HepG2 (cell line): ENCODE measurements around the gene TKTL1. TPM values are rescaled to one million over a fixed set of nuclear protein-coding genes. Genes with fewer than 3 reads are reported as not detected.
A peak's percentile ranks its signal among the peaks of the same experiment; 100 is the strongest.

Experiments used
- CSRNP2 ChIP-seq: sonication (generic); formaldehyde crosslinking; conservative IDR thresholded peaks from 2 replicates; pipeline ENCODE4 v1.8.0; 2022; ENCODE audit warnings: low read depth, missing genetic modification reagents
- HDAC6 ChIP-seq: fragments of 200-600 bp; sonication (generic); IDR thresholded peaks from 2 replicates; pipeline ENCODE4 v1.7.0; 2017; ENCODE audit warnings: mild to moderate bottlenecking, antibody characterized with exemption, low read length, low read depth
- NCOR1 ChIP-seq: fragments of 200-600 bp; sonication (generic); IDR thresholded peaks from 2 replicates; pipeline ENCODE4 v1.7.0; 2017; ENCODE audit warnings: antibody characterized with exemption, low read length, borderline replicate concordance
- NFIB ChIP-seq: sonication (generic); formaldehyde crosslinking; IDR thresholded peaks from 2 replicates; pipeline ENCODE4 v1.9.0; 2021; ENCODE audit warnings: missing genetic modification reagents, mild to moderate bottlenecking, borderline replicate concordance
- NR2C2 ChIP-seq: sonication (generic); formaldehyde crosslinking; IDR thresholded peaks from 2 replicates; pipeline ENCODE4 v1.4.0; 2020; ENCODE audit warnings: missing genetic modification reagents, mild to moderate bottlenecking, moderate library complexity, borderline replicate concordance
- NR2F1 ChIP-seq, 2 experiments: fragments of 450-650 bp in 1 of 2; formaldehyde crosslinking in 1 of 2; IDR thresholded peaks; 2 replicates each; pipeline versions ENCODE4 v1.5.0 to v1.6.1; 2016 to 2020; ENCODE audit warnings: mild to moderate bottlenecking in 1 of 2, missing compliant biosample characterization in 1 of 2, missing genetic modification reagents in 1 of 2, moderate library complexity in 1 of 2
- SAP130 ChIP-seq: IDR thresholded peaks from 2 replicates; pipeline ENCODE4 v1.6.1; 2016; ENCODE audit warnings: low read depth
- SNAPC4 ChIP-seq: sonication (generic); formaldehyde crosslinking; IDR thresholded peaks from 2 replicates; pipeline ENCODE4 v1.4.0; 2020; ENCODE audit warnings: mild to moderate bottlenecking, missing genetic modification reagents
- SRY ChIP-seq: sonication (generic); formaldehyde crosslinking; IDR thresholded peaks from 2 replicates; pipeline ENCODE4 v1.8.0; 2022; ENCODE audit warnings: mild to moderate bottlenecking, missing genetic modification reagents
- TEAD2 ChIP-seq: sonication (generic); formaldehyde crosslinking; IDR thresholded peaks from 2 replicates; pipeline ENCODE4 v1.9.0; 2021; ENCODE audit warnings: missing genetic modification reagents
- ZBED4 ChIP-seq: sonication (generic); formaldehyde crosslinking; IDR thresholded peaks from 2 replicates; pipeline ENCODE4 v1.4.0; 2020; ENCODE audit warnings: missing genetic modification reagents, borderline replicate concordance
- ZBTB46 ChIP-seq: sonication (generic); formaldehyde crosslinking; IDR thresholded peaks from 2 replicates; pipeline ENCODE4 v1.4.0; 2020; ENCODE audit warnings: mild to moderate bottlenecking, missing genetic modification reagents, borderline replicate concordance
- ZBTB8A ChIP-seq: sonication (generic); formaldehyde crosslinking; IDR thresholded peaks from 2 replicates; pipeline ENCODE4 v1.4.0; 2020; ENCODE audit warnings: mild to moderate bottlenecking, low read depth, missing genetic modification reagents, borderline replicate concordance
- ZNF138 ChIP-seq: sonication (generic); formaldehyde crosslinking; IDR thresholded peaks from 2 replicates; pipeline ENCODE4 v1.5.0; 2020; ENCODE audit warnings: mild to moderate bottlenecking, low read depth, missing genetic modification reagents
- ZNF207 ChIP-seq: fragments of 450-650 bp; IDR thresholded peaks from 2 replicates; pipeline ENCODE4 v1.6.1; 2016; ENCODE audit warnings: antibody characterized with exemption, borderline replicate concordance
- ZNF225 ChIP-seq: sonication (generic); formaldehyde crosslinking; IDR thresholded peaks from 2 replicates; pipeline ENCODE4 v1.4.0; 2020; ENCODE audit warnings: mild to moderate bottlenecking, missing genetic modification reagents
- polyA plus RNA-seq, 8 experiments: library from polyadenylated mRNA; depleted of rRNA in 3 of 8; stranded (reverse) in 7 of 8; unstranded in 1 of 8; fragments of >200 nt; fragmentation: Illumina TruSeq in 4 of 8; extraction: Trizol in 4 of 8; gene quantifications; 2 replicates each; pipeline versions ENCODE4 v1.2.1 to v1.2.3, GENCODE V29; 2011 to 2016; ENCODE audit warnings: low read depth in 4 of 8, missing spikeins in 1 of 8, mixed read lengths in 1 of 8; ENCODE audit not compliant: insufficient read depth in 1 of 8
- total RNA-seq, 5 experiments: library from RNA; depleted of rRNA; stranded (reverse); fragments of >200 nt; fragmentation: Illumina TruSeq; extraction: Trizol; gene quantifications; 2 replicates each; pipeline ENCODE4 v1.2.3, GENCODE V29; 2016; ENCODE audit warnings: low read depth in 1 of 5

TKTL1 gene
- total and polyA plus RNA-seq, 2 of the 13 experiments (the other 11 are each of a cell fraction or from before 2014, with no cell fraction given), result not detected

GRCh38 chrX:154378799-154379568, 83.4 kb downstream of the TKTL1 start, which contains the start of gene EMD (continued):
- TF ChIP-seq SNAPC4 (CRISPR knock-in tag), result no peak
- no peak for TF ChIP-seq TEAD2
- no peak for TF ChIP-seq NR2F1 (CRISPR knock-in tag; IDR thresholded peaks at IDR 0.05)
- no peak for TF ChIP-seq NCOR1
- TF ChIP-seq NFIB (CRISPR knock-in tag), result no peak
- TF ChIP-seq ZNF207, result no peak
- no peak for TF ChIP-seq NR2C2
- no peak for TF ChIP-seq ZNF225
- TF ChIP-seq SAP130 (CRISPR knock-in tag), result peak; percentile 79
- no peak for TF ChIP-seq ZBED4
- TF ChIP-seq SRY (CRISPR knock-in tag), result peak; percentile 61; the same call in 1 of the 2 replicates
- TF ChIP-seq CSRNP2 (CRISPR knock-in tag), result peak; percentile 59; the same call in 1 of the 2 replicates
- TF ChIP-seq ZBTB8A (CRISPR knock-in tag), result no peak
- no peak for TF ChIP-seq HDAC6
- no peak for TF ChIP-seq ZBTB46 (CRISPR knock-in tag)
- no peak for TF ChIP-seq ZNF138
